HG03575 (cell line): ENCODE data around the gene STRA8.

Experiments used
- ATAC-seq: cut with Tn5 transposase; IDR thresholded peaks from one replicate; pipeline ENCODE4 v1.9.1; 2021; ENCODE audit not compliant: unreplicated experiment, insufficient number of reproducible peaks, low FRiP score; ENCODE audit errors: extremely low read depth

Gene STRA8, protein sequence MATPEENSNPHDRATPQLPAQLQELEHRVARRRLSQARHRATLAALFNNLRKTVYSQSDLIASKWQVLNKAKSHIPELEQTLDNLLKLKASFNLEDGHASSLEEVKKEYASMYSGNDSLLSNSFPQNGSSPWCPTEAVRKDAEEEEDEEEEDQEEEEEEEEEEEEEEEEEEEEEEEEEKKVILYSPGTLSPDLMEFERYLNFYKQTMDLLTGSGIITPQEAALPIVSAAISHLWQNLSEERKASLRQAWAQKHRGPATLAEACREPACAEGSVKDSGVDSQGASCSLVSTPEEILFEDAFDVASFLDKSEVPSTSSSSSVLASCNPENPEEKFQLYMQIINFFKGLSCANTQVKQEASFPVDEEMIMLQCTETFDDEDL

DNA sequence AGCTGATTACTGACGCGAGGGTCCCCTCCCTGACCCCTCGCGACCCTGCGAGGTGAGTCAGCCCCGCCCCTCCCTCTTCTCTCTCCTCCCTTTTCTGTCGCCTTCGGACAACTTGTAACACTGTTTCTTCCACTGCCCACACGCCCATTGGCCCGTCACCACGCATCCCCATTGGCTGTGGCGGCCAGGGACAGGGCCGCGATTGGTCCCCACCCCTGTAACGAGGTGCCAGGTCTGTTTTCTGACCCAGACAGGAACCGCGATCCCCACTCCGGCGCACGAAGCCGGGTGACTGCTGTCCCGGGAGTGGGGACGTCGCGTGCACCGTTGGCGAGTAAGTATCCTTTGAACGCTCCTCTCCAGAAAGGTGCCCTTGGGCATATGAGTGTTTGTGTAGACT, at the start of gene STRA8:
STRA8 (plus strand) TSS at position 269 of the 400 bp plus-strand sequence. CDS start 6,687 bp downstream, outside the sequence.
- ATAC-seq, result no peak

DNA sequence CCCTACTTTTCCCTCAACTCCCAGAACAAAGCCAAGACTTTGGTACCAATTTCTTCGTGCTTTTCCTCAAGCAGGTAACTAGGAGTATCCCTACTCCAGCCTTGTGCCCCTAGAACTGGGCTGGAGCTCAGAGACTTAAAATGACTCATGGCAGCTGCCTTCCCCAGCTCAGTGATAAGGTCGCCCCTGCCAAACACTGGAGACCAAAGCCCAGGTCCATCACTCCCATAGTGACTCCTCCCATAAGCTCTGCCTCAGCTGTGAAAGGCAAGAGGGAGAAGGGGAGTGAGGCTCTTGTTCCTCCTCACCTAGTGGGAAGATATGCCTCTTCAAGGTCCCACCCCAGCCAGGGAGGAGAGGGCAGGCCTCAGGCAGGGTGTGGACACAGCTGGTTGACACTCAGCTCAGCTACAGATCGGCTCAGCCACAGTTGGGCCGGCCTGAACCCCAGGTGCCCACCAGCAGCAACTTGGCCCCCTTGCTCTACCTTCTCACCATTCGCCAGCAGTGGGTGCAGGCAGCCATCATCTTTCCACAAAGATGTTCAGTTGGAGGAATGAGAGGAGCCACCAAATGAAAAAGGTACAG, 49.3 kb upstream of the STRA8 start:
- no peak for ATAC-seq

DNA sequence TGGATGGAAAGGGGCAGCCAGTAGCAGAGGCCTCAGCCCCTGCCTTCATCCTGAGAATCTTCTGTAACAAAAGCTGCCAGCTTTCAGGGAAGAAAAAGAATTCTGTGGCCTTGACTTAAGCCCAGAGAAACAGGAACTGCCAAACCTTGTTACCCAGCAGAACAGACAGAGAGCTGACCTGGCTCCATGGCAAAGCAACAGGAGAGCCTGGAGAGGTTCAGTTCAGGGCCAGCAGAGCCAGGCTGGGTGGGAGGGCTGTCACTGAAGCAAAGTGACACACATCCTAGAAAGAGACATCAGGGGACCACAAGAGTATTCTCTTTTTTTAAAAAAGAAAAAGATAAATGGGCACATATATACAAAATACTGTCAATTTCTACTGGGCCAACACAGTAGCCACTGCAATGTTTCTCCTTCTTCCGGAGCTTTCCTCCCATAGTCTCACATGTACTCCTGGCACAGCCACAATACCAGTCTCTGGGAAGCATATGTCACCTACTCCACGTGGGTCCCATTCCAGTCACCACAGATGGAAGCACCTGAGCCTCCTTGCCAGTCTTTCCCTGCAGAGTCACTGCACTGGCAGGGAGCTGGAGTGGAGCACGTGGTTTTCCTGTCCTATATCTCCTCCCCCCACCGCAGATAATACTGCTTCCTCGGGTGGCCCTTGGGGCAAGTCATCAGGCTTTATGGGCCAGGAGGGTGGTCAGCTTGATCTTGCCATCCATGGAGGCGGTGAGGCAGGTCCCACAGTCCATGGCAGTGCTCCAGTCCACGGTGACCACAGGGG, 48.0 kb upstream of the STRA8 start:
- ATAC-seq, result no peak

DNA sequence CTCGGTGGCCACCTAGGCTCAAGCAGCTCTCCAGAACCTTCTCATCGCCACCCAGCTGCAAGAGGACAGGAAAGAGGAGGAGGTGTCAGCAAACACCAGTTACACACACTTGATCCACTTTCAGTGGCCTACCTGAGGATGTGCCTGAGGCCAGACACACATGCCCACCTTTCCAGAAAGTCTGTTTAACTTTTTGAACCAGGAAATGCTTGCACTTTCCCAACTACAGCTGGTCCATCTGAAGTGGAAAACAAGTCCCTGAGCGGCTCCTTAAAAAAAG, 47.4 kb upstream of the STRA8 start:
- no peak for ATAC-seq

DNA sequence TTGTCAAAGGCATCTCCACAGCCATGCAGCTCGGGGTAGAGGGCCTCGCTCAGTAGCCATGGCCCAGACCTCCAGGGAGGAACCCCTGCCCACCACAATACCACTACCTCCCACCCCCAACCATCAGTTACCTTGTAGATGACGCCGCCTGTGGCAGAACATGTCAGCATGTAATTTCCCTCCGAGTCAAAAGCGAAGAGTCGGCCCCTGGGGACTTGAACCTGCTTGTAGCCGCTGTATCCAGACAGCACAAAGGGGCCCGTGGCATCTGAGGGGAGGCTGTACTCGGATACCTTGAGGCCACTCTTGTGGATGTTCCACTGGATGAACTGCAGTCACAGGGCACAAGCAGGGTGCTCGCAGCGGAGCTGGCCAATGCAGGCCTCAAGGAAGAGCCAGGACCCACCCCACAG, 46.8 kb upstream of the STRA8 start:
- no peak for ATAC-seq

DNA sequence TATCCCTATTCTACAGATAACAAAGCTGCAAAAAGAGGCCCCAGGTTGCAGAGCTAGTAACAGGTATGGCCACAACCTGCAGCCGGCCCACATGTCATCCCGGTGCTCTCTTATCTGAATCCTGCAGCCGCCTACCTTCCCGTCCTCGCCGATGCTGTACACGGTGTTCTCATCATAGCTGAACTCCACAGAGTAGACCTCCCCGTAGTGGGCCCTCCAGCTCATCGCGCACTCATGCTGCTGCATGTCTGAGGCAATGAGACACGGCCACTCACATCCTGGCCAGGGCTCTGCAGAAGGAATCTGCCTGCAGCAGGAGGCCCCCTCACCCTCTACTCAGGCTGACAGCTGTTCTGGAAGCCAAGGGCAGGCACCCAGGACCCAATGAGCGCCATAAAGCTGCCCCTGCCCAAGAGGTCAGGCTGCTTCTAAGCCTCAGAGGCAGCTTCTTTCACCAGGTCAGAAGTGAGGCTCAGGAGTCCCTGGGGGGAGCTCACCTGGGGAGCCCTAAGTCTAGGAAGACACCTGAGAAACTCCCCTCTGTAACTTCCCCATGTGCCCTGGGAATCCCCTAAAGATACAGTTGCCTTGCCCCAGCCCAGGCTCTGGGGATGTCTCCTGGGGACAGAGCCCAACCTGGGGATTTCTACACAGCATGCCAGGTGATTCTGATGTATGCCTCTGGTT, 45.2 kb upstream of the STRA8 start:
- ATAC-seq, result no peak

DNA sequence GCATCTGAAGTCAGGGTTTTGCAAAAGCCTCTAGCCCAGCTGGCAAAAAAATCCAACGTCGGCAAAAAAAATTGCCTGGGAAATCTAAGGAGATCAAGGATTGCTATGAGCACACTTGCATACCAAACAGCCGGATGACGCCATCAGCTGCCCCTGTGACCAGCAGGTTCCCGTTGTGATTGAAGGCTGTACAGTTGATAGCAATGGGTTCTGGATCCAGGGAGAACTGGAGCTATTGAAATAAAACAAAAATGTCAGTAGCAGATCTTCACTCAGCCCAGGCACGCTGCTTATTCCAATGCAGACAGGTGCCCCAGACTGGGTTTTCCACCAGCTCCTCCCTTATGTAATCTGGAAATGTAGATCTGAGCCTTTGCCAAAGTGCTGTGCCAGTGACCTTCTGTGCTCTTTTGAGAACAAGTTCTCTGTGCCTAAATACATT, 44.4 kb upstream of the STRA8 start:
- ATAC-seq, result no peak

DNA sequence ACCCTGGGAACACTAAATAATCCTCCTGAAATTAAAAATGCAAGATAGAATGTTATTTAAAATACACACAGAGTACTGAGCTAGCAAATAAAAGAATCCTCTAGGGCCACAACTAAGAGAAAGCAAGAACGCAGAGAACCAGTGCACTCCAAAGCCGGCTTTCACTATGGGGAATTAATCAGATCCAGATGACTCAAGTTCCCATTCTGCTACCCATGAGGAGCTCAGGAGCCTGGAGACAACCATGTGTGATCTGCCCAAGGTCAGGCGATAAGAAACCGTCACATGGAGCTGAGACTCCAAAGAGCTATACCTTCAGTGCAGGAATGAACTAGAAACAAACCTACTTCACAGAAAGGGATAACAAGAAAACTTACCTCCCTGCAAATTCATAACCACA, 43.7 kb upstream of the STRA8 start:
- no peak for ATAC-seq

DNA sequence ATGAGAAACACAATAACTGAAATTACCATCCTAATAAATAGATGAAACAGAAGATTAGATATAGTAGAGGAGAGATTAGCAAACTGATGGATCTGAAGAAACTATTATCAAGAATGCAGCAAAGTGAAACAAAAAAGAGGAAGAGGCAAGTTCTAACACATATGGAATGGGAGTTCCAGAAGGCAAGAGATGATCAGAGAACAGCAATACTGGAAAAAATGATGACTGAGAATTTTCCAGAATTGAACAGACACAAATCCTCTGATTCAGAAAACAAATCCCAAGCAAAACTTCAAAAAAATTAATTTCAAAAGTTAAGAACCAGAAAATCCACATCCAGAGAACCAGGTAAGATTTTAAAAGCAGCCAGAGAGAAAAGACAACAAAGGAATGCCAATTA, 42.9 kb upstream of the STRA8 start:
- ATAC-seq, result no peak

DNA sequence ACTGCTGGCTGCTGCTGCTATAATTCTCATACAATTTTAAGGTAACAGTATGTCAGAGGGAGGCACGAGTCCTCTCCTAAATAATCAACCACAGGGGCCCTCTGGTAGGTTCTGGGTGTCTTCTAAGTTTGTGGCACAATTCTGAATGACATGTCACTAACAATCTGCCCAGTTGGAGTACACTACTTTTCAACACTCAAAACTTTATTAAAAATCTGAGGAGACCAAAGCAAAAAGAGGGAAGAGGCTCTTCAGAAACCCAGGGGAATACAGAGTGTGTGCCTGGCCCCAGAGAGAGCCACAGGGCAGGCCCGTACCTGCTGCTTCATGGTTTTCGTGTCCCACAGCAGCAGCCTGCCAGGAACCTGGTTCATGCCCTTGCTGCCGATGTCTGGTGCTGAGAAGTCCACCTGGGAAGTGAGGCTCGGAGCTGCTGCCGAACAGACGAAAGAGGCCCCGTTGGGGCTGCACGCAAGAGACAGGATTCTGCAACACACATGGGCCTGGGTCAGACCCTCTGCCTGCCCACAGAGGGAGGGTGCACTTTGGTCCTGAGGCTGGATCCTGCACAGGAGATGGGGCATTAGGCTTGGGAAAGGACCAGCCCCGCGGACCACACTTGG, 40.6 kb upstream of the STRA8 start:
- ATAC-seq, result no peak

DNA sequence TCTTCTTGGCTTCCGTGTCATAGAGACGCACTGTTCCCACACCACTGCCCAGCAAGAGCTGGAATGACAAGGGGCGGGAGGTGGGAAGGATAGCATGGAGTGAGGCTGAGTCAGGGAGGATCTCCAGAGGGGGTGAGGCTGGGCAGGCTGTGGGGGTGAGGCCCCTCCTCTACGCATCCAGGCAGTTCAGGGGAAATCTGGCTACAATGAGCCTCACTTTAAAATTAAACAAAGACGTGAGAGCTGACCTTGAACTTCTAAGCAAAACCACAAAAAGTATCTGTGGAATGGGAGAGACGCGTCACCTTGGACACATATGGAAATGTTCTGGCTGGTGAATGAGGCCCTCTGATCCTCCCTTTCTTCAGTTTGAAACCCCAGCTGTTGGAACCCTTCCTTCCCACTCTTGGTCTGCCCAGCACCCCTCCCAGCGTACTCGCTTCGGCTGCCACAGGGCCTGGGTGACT, 40.0 kb upstream of the STRA8 start:
- ATAC-seq, result no peak

DNA sequence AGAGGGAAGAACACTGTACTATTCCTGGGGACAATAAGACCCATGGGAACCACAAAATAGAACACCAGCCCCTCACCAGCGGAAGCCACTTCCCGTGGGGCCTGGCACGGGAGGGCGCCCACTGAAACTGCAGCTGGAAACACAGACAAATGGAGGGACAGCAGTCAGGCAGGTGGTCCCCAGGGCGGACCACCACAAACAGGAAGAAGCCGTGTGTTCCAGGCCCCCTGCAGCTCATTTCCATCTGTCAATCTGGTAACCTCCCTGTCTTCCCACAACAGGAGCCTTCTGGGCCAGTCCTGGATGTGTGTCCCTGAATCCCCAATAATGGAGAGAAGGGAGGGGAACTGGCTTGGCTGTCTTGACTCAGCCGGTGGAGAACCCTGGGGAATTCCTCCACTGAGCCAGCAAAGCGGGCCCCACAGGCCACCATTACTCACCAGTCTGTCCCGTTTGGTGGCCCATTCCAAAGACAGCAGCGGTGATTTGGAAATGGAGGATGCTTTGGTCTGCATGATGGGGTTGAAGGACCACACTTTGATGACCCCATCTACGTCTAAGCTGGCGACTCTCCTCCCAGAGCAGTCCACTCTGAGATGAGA, 39.0 kb upstream of the STRA8 start:
- ATAC-seq, result no peak

DNA sequence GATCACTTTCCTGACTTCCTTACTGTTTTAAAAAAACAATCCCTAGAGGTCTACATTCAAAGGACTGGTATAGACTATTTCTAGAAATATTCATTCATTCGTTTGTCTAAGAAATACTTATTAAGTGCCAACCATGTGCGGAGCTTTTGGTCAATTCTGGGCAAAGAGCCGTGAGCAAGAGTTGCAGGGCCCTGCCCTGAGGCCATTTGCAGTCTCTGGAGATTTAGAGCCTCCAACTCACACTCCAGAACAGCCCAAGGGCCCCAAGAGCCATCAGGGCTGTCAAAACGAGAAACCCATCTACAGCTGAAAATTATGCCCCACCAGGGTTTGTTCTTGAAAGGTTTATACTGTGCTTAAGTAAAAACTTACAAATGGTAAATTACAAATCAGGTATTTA, 38.5 kb upstream of the STRA8 start:
- ATAC-seq, result no peak

DNA sequence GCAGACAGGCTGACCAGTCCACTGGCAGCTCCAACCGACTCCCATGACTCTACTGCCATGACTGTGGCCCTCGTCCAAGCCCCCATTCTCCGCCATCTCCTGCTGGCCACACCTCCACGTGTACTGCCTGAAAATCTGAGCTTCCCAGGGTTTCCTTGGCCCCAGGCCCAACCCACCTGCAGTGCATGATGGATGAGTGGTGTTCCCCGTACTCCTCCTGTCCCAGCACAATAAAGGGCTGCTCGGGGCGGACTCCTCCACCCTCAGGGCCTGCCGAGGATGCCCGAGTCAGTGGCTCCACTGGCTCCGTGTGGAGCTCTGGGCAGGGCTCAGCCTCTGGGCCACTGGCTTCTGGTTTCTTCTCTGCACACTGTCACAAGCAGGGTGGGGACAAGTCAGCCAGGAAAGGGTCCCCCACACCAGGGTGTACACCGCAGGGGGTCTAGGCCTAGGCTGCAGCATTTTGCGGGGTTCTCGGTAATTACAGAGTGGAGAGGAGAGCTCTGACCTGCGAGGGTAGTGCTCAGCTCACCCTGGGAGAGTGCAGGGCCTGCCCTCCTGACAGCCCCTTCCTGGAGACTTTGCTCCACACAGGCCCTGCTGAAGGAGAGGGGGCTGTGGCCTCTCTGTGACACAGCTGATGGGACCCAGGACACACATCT, 37.5 kb upstream of the STRA8 start:
- ATAC-seq, result no peak

DNA sequence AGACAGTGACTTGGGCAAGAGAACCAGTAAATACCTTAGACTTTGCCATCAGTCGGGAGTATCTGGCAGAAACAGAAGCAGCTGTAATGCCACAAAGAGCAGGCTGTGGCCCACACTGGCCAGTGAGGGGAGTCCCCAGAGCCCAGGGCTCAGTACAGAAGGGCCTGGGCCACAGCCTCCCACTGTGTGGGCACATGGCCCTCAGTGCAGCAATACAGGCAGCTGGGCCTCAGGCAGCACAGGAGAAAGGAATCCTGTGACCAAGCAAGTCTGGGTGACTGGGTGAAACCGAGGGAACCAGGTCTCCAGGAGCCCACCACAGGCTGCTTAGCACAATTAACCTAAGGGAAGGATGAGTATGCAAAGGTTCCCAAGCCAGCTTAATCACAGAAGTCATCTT, 36.3 kb upstream of the STRA8 start:
- ATAC-seq, result no peak

DNA sequence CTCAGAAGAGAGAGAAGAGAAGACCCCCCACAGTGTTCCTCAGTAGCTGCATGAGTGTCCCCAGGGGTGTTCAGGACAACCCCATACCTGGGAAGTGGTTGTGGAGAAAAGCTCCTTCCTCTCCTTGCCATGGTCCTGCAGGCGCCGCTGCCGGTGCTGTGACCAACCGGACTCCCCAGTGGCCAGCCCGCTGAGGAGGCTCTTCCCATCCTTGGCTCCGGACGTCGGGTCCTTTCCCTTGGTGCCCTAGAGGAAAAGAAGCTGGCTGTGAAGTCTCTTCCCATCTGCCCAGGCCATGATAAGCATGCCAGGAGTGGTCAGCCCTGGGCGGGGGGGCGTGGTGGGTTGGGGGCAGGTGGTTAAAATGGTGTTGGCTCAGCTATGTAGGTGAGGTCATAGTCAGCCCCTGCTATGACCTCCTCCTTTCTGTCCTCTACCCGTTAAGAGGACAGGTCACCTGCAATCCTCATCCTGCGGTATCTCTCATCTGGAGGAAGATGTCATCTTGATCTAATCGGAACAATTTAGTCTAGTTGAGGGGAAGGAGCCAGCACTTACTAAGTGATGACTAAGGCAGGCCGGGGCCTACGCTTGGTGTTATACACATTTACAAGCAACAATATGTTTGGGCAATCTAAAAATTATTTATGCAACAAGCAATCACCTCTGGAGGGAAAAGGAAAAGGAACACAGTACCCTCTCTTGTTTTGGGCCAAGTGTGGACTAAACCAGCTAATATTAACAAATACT, 35.6 kb upstream of the STRA8 start:
- no peak for ATAC-seq

DNA sequence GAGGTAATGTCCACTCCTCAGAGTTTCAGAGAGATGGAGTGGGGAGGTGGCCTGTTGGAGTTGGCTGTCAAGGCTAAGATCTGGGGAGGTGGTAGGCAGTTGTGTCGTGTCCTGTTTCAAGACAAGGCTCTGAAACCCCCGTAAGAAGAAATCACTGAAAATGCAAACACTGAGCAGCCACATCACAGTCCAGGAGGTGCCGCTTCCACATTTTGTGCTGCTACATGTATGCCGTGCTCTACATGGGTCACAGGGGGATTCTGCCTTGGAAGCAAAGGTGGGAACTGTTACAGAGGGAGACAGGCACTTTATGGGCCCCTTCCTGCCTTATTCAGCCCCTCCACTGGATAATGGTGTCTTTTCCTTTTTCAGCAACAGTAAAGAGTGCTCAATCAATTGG, 34.2 kb upstream of the STRA8 start:
- no peak for ATAC-seq
